HG03025 (cell line): ENCODE measurements around the gene ZNF804B.
A peak's percentile ranks its signal among the peaks of the same experiment; 100 is the strongest.

Source experiments
- ATAC-seq: cut with Tn5 transposase; IDR thresholded peaks from one replicate; pipeline ENCODE4 v1.9.1; 2021; ENCODE audit warnings: mild to moderate bottlenecking, moderate library complexity; ENCODE audit not compliant: unreplicated experiment, low FRiP score

ZNF804B gene

GRCh38 chr7:88951826-88952225, 192.3 kb downstream of the ZNF804B start:
- ATAC-seq, result no peak

- no peak for ATAC-seq
Measured at GRCh38 chr7:88964418-88964817, 204.9 kb downstream of the ZNF804B start.

- no peak for ATAC-seq
Measured at GRCh38 chr7:88965371-88965770, 205.9 kb downstream of the ZNF804B start.

GRCh38 chr7:88967432-88967831, 207.9 kb downstream of the ZNF804B start:
- no peak for ATAC-seq

GRCh38 chr7:88969167-88969566, 209.7 kb downstream of the ZNF804B start:
- no peak for ATAC-seq

- ATAC-seq, result no peak
Measured at GRCh38 chr7:88985295-88985694, 225.8 kb downstream of the ZNF804B start.

- ATAC-seq, result no peak
Measured at GRCh38 chr7:89001306-89001705, 241.8 kb downstream of the ZNF804B start.

- peak; percentile 91 for ATAC-seq
Measured at GRCh38 chr7:89002981-89003956, 243.8 kb downstream of the ZNF804B start.

GRCh38 chr7:89012016-89012415, 252.5 kb downstream of the ZNF804B start:
- ATAC-seq, result no peak

- no peak for ATAC-seq
Measured at GRCh38 chr7:89017695-89018094, 258.2 kb downstream of the ZNF804B start.

- no peak for ATAC-seq
Measured at GRCh38 chr7:89021741-89022140, 262.2 kb downstream of the ZNF804B start.

- ATAC-seq, result no peak
Measured at GRCh38 chr7:89023206-89023605, 263.7 kb downstream of the ZNF804B start.

GRCh38 chr7:89023877-89024276, 264.4 kb downstream of the ZNF804B start:
- ATAC-seq, result no peak

- no peak for ATAC-seq
Measured at GRCh38 chr7:89027781-89028180, 268.3 kb downstream of the ZNF804B start.

- no peak for ATAC-seq
Measured at GRCh38 chr7:89028319-89028718, 268.8 kb downstream of the ZNF804B start.

GRCh38 chr7:89029864-89030263, 270.4 kb downstream of the ZNF804B start:
- ATAC-seq, result no peak

GRCh38 chr7:89041240-89041639, 281.7 kb downstream of the ZNF804B start:
- ATAC-seq, result no peak

GRCh38 chr7:89042940-89043339, 283.4 kb downstream of the ZNF804B start:
- no peak for ATAC-seq

- no peak for ATAC-seq
Measured at GRCh38 chr7:89049043-89049442, 289.5 kb downstream of the ZNF804B start.

- ATAC-seq, result no peak
Measured at GRCh38 chr7:89053130-89053529, 293.6 kb downstream of the ZNF804B start.

- no peak for ATAC-seq
Measured at GRCh38 chr7:89054361-89054760, 294.9 kb downstream of the ZNF804B start.

GRCh38 chr7:89060234-89060633, 300.7 kb downstream of the ZNF804B start:
- no peak for ATAC-seq
